SK-N-SH (cell line): ENCODE measurements around the gene POLR3E.

Source experiments
- EP300 ChIP-seq, 2 experiments: IDR thresholded peaks; 2 replicates each; pipeline versions ENCODE4 v1.4.0 to v1.6.1; 2012; ENCODE audit warnings: borderline replicate concordance in 1 of 2, low read depth in 1 of 2, low read length in 1 of 2
- EZH2phosphoT487 ChIP-seq: fragments of 200-600 bp; sonication (generic); IDR thresholded peaks from 2 replicates; pipeline ENCODE4 v1.6.1; 2017; ENCODE audit warnings: low read depth, mixed run types, mild to moderate bottlenecking, antibody characterized with exemption, moderate library complexity, borderline replicate concordance
- FOSL2 ChIP-seq: IDR thresholded peaks from 2 replicates; pipeline ENCODE4 v1.4.0; 2012; ENCODE audit warnings: low read depth, mild to moderate bottlenecking, moderate library complexity, borderline replicate concordance
- FOXJ3 ChIP-seq: sonication (generic); formaldehyde crosslinking; IDR thresholded peaks from 2 replicates; pipeline ENCODE4 v1.5.1; 2020; ENCODE audit warnings: mild to moderate bottlenecking, missing genetic modification reagents
- MEF2A ChIP-seq: IDR thresholded peaks from 2 replicates; pipeline ENCODE4 v1.4.0; 2012; ENCODE audit warnings: low read depth, borderline replicate concordance
- NRF1 ChIP-seq: IDR thresholded peaks from 2 replicates; pipeline ENCODE4 v1.6.1; 2012; ENCODE audit warnings: low read depth, mild to moderate bottlenecking, low read length
- POLR2AphosphoS5 ChIP-seq: IDR thresholded peaks from 2 replicates; pipeline ENCODE4 v1.6.1; 2012; ENCODE audit warnings: low read depth, low read length
- RCOR1 ChIP-seq: fragments of 150-350 bp; IDR thresholded peaks from 2 replicates; pipeline ENCODE4 v1.6.1; 2017; ENCODE audit warnings: antibody characterized with exemption, low read length
- RFX5 ChIP-seq: IDR thresholded peaks from 2 replicates; pipeline ENCODE4 v1.6.1; 2012; ENCODE audit warnings: mild to moderate bottlenecking, improper control_type of control experiment, low read length
- TCF12 ChIP-seq: IDR thresholded peaks from 2 replicates; pipeline ENCODE4 v1.4.0; 2012
- TF ChIP-seq, protein P1 (sequence below): fragments of 200-600 bp; sonication (generic); IDR thresholded peaks from 2 replicates; pipeline ENCODE4 v1.6.1; 2017; ENCODE audit warnings: antibody characterized with exemption, mild to moderate bottlenecking, moderate library complexity

DNA sequence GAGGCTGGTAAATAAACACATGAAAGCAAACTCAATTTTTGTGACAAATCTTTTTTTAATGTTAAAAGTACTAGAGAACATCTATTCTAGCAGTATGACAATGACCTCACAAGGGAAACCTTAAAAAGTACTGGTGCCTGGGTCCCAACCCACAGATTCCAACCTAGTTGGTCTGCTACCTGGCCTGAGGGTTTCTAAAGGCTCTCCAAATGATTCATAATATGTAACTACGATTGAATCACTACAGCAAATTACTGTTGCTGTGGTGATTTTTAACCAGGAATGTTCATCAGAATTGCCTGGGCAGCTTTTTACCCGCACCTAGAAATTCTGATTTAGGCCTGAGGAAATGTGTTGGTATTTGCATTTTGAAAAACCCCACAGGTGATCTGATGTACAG lies 51.1 kb downstream of the POLR3E start:
- TF ChIP-seq NRF1 (no peak), POLR2AphosphoS5 (no peak), EP300 (IDR thresholded peaks at IDR 0.05; ENCODE audit: borderline replicate concordance in 1 of 2, low read depth in 1 of 2, low read length in 1 of 2) (no peak), EZH2phosphoT487 (no peak), FOXJ3 (CRISPR knock-in tag) (no peak), RCOR1 (no peak), TCF12 (no peak), FOSL2 (no peak), RFX5 (no peak), MEF2A (no peak)
- TF ChIP-seq, protein P1, sequence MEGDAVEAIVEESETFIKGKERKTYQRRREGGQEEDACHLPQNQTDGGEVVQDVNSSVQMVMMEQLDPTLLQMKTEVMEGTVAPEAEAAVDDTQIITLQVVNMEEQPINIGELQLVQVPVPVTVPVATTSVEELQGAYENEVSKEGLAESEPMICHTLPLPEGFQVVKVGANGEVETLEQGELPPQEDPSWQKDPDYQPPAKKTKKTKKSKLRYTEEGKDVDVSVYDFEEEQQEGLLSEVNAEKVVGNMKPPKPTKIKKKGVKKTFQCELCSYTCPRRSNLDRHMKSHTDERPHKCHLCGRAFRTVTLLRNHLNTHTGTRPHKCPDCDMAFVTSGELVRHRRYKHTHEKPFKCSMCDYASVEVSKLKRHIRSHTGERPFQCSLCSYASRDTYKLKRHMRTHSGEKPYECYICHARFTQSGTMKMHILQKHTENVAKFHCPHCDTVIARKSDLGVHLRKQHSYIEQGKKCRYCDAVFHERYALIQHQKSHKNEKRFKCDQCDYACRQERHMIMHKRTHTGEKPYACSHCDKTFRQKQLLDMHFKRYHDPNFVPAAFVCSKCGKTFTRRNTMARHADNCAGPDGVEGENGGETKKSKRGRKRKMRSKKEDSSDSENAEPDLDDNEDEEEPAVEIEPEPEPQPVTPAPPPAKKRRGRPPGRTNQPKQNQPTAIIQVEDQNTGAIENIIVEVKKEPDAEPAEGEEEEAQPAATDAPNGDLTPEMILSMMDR = no peak
